ENCODE results near the gene MDN1.

Gene MDN1

DNA sequence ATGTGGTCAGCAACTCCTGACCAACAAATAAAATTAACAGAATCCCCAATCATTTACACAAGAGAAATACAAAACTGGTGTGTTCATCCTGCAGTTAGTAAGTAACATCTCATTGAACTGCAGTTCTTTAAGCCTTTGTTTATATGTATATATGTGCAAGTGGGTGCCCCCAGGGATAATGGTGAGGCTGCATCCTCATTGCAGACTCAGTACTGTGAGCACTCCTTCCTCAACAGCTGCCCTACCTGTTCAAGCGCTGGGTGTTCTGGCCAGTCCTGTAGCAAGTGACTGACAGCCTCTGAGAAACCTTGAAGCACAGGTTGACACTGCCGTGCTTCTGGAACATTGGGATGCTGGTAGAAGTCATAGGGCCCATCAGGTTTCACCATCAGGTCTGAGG is 131.3 kb downstream of the MDN1 start:
- no peak for ATAC-seq
- TF ChIP-seq, protein P1, sequence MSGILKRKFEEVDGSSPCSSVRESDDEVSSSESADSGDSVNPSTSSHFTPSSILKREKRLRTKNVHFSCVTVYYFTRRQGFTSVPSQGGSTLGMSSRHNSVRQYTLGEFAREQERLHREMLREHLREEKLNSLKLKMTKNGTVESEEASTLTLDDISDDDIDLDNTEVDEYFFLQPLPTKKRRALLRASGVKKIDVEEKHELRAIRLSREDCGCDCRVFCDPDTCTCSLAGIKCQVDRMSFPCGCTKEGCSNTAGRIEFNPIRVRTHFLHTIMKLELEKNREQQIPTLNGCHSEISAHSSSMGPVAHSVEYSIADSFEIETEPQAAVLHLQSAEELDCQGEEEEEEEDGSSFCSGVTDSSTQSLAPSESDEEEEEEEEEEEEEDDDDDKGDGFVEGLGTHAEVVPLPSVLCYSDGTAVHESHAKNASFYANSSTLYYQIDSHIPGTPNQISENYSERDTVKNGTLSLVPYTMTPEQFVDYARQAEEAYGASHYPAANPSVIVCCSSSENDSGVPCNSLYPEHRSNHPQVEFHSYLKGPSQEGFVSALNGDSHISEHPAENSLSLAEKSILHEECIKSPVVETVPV (CRISPR knock-in tag; IDR thresholded peaks at IDR 0.05): no peak
- TF ChIP-seq RARB (CRISPR knock-in tag; IDR thresholded peaks at IDR 0.05) (no peak), TCF4 (CRISPR knock-in tag; IDR thresholded peaks at IDR 0.05; ENCODE audit: borderline replicate concordance) (no peak), ZFP30 (CRISPR knock-in tag; IDR thresholded peaks at IDR 0.05) (no peak), CSDC2 (CRISPR knock-in tag; IDR thresholded peaks at IDR 0.05) (no peak), ARNTL (CRISPR knock-in tag; IDR thresholded peaks at IDR 0.05; ENCODE audit: borderline replicate concordance, low read depth) (no peak), ZNF70 (CRISPR knock-in tag; IDR thresholded peaks at IDR 0.05) (no peak), GLIS3 (CRISPR knock-in tag; IDR thresholded peaks at IDR 0.05) (no peak), SNAI2 (CRISPR knock-in tag; IDR thresholded peaks at IDR 0.05) (no peak), ZNF8 (CRISPR knock-in tag; IDR thresholded peaks at IDR 0.05) (no peak), PPARA (CRISPR knock-in tag; IDR thresholded peaks at IDR 0.05; ENCODE audit: borderline replicate concordance) (no peak)
- TF ChIP-seq, protein P2, sequence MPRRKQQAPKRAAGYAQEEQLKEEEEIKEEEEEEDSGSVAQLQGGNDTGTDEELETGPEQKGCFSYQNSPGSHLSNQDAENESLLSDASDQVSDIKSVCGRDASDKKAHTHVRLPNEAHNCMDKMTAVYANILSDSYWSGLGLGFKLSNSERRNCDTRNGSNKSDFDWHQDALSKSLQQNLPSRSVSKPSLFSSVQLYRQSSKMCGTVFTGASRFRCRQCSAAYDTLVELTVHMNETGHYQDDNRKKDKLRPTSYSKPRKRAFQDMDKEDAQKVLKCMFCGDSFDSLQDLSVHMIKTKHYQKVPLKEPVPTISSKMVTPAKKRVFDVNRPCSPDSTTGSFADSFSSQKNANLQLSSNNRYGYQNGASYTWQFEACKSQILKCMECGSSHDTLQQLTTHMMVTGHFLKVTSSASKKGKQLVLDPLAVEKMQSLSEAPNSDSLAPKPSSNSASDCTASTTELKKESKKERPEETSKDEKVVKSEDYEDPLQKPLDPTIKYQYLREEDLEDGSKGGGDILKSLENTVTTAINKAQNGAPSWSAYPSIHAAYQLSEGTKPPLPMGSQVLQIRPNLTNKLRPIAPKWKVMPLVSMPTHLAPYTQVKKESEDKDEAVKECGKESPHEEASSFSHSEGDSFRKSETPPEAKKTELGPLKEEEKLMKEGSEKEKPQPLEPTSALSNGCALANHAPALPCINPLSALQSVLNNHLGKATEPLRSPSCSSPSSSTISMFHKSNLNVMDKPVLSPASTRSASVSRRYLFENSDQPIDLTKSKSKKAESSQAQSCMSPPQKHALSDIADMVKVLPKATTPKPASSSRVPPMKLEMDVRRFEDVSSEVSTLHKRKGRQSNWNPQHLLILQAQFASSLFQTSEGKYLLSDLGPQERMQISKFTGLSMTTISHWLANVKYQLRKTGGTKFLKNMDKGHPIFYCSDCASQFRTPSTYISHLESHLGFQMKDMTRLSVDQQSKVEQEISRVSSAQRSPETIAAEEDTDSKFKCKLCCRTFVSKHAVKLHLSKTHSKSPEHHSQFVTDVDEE (CRISPR knock-in tag; IDR thresholded peaks at IDR 0.05): no peak

DNA sequence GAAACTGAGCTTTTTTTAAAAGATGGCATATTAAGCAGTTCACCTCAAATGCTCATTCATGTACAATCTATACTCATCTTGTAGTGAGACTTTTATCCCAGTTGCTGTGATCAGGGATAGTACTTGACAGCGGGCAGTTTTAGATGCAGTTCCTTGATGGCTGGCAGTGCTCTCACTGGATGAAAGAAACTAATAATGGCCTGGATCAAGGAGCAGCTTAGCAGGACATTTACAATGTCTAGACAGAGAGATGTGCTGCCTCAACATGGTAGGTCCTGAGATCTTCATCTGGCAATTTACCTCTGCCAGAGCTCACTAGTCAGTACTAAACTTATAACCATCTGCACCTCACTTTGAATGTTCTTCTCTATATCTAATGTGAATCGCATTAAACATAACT is 134.3 kb downstream of the MDN1 start:
- ATAC-seq: no peak
- no peak for TF ChIP-seq ISL1 (CRISPR knock-in tag; IDR thresholded peaks at IDR 0.05)
- TF ChIP-seq, protein P1 (CRISPR knock-in tag; IDR thresholded peaks at IDR 0.05): no peak
- TF ChIP-seq SNAI2 (CRISPR knock-in tag; IDR thresholded peaks at IDR 0.05): no peak

DNA sequence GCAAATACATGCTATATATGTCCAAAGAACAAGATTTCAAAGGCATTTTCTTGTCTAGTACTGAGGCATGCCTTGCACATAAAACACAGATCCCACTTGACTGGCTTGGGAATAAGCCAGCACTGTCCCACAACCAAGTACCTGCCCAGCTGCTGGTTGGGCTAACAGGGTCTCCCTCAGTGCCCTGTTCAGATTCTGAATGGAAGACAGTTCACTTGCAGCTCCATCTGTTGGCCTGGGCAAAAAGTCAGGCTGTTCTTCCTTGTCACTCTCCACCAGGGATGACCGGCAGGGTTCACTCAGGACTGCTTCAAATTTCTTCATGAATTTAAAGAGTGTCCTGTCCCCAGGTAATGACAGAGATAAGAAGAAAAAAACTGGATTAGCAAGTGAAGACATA is 136.6 kb downstream of the MDN1 start:
- no peak for ATAC-seq
- TF ChIP-seq ZFP30 (CRISPR knock-in tag; IDR thresholded peaks at IDR 0.05) (no peak), BACH2 (CRISPR knock-in tag; IDR thresholded peaks at IDR 0.05; ENCODE audit: borderline replicate concordance) (no peak), ESRRG (CRISPR knock-in tag; IDR thresholded peaks at IDR 0.05) (no peak), TOX (CRISPR knock-in tag; IDR thresholded peaks at IDR 0.05; ENCODE audit: borderline replicate concordance) (no peak), ZNF70 (CRISPR knock-in tag; IDR thresholded peaks at IDR 0.05) (no peak), TCF4 (CRISPR knock-in tag; IDR thresholded peaks at IDR 0.05; ENCODE audit: borderline replicate concordance) (no peak), PPARA (CRISPR knock-in tag; IDR thresholded peaks at IDR 0.05; ENCODE audit: borderline replicate concordance) (no peak), RARB (CRISPR knock-in tag; IDR thresholded peaks at IDR 0.05) (no peak), ZNF8 (CRISPR knock-in tag; IDR thresholded peaks at IDR 0.05) (no peak), SNAI2 (CRISPR knock-in tag; IDR thresholded peaks at IDR 0.05) (no peak), CSDC2 (CRISPR knock-in tag; IDR thresholded peaks at IDR 0.05) (no peak), OSR1 (CRISPR knock-in tag; IDR thresholded peaks at IDR 0.05) (no peak), ARNTL (CRISPR knock-in tag; IDR thresholded peaks at IDR 0.05; ENCODE audit: borderline replicate concordance, low read depth) (no peak), ZC3H10 (CRISPR knock-in tag; IDR thresholded peaks at IDR 0.05) (no peak), GLIS3 (CRISPR knock-in tag; IDR thresholded peaks at IDR 0.05) (no peak)
- TF ChIP-seq, protein P1 (CRISPR knock-in tag; IDR thresholded peaks at IDR 0.05): no peak
- TF ChIP-seq, protein P3, sequence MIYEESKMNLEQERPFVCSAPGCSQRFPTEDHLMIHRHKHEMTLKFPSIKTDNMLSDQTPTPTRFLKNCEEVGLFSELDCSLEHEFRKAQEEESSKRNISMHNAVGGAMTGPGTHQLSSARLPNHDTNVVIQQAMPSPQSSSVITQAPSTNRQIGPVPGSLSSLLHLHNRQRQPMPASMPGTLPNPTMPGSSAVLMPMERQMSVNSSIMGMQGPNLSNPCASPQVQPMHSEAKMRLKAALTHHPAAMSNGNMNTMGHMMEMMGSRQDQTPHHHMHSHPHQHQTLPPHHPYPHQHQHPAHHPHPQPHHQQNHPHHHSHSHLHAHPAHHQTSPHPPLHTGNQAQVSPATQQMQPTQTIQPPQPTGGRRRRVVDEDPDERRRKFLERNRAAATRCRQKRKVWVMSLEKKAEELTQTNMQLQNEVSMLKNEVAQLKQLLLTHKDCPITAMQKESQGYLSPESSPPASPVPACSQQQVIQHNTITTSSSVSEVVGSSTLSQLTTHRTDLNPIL (CRISPR knock-in tag; IDR thresholded peaks at IDR 0.05; ENCODE audit: low read depth): no peak
- TF ChIP-seq, protein P4, sequence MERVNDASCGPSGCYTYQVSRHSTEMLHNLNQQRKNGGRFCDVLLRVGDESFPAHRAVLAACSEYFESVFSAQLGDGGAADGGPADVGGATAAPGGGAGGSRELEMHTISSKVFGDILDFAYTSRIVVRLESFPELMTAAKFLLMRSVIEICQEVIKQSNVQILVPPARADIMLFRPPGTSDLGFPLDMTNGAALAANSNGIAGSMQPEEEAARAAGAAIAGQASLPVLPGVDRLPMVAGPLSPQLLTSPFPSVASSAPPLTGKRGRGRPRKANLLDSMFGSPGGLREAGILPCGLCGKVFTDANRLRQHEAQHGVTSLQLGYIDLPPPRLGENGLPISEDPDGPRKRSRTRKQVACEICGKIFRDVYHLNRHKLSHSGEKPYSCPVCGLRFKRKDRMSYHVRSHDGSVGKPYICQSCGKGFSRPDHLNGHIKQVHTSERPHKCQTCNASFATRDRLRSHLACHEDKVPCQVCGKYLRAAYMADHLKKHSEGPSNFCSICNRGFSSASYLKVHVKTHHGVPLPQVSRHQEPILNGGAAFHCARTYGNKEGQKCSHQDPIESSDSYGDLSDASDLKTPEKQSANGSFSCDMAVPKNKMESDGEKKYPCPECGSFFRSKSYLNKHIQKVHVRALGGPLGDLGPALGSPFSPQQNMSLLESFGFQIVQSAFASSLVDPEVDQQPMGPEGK (CRISPR knock-in tag; IDR thresholded peaks at IDR 0.05; ENCODE audit: borderline replicate concordance): no peak
- TF ChIP-seq, protein P2 (CRISPR knock-in tag; IDR thresholded peaks at IDR 0.05): no peak
